HEK293T (cell line): ENCODE results near the gene MMS22L.

Experiments
- CTCF ChIA-PET: fragments of 350-600 bp; formaldehyde crosslinking; extraction: SDS; loops from one replicate; lab custom pipeline; 2021; ENCODE audit warnings: antibody characterized with exemption, inconsistent platforms; lab: Yijun Ruan, JAX
- POLR2A ChIA-PET: fragments of 350-600 bp; formaldehyde crosslinking; extraction: SDS; loops from one replicate; lab custom pipeline; 2020; ENCODE audit warnings: antibody characterized with exemption, inconsistent platforms; lab: Yijun Ruan, JAX
- DNase-seq: peaks from one replicate; pipeline ENCODE4 v3.0.0; 2012; ENCODE audit warnings: mixed read lengths; ENCODE audit errors: extremely low spot score
- ARNT ChIP-seq: fragments of 450-650 bp; IDR thresholded peaks from 2 replicates; pipeline ENCODE4 v1.6.1; 2017; ENCODE audit warnings: mild to moderate bottlenecking
- BHLHE40 ChIP-seq: fragments of 450-650 bp; IDR thresholded peaks from 2 replicates; pipeline ENCODE4 v1.6.1; 2016; ENCODE audit warnings: mild to moderate bottlenecking, moderate library complexity, borderline replicate concordance
- CTBP1 ChIP-seq: fragments of 450-650 bp; IDR thresholded peaks from 2 replicates; pipeline ENCODE4 v1.6.1; 2016; ENCODE audit warnings: borderline replicate concordance
- ELF4 ChIP-seq: fragments of 450-650 bp; IDR thresholded peaks from 2 replicates; pipeline ENCODE4 v1.6.1; 2017; ENCODE audit warnings: antibody characterized with exemption
- FOXA1 ChIP-seq: fragments of 450-650 bp; IDR thresholded peaks from 2 replicates; pipeline ENCODE4 v1.6.1; 2016; ENCODE audit warnings: mild to moderate bottlenecking
- FOXK2 ChIP-seq: fragments of 450-650 bp; IDR thresholded peaks from 2 replicates; pipeline ENCODE4 v1.6.1; 2016; ENCODE audit warnings: mild to moderate bottlenecking
- FOXM1 ChIP-seq: fragments of 450-650 bp; IDR thresholded peaks from 2 replicates; pipeline ENCODE4 v1.6.1; 2017; ENCODE audit warnings: mild to moderate bottlenecking, borderline replicate concordance
- HDGF ChIP-seq: fragments of 450-650 bp; IDR thresholded peaks from 2 replicates; pipeline ENCODE4 v1.6.1; 2017; ENCODE audit warnings: antibody characterized with exemption, borderline replicate concordance
- L3MBTL2 ChIP-seq: fragments of 450-650 bp; conservative IDR thresholded peaks from 2 replicates; pipeline ENCODE4 v1.6.1; 2016; ENCODE audit warnings: mild to moderate bottlenecking
- LEF1 ChIP-seq: fragments of 450-650 bp; IDR thresholded peaks from 2 replicates; pipeline ENCODE4 v1.6.1; 2017; ENCODE audit warnings: mild to moderate bottlenecking, borderline replicate concordance
- NFRKB ChIP-seq: fragments of 450-650 bp; IDR thresholded peaks from 2 replicates; pipeline ENCODE4 v1.6.1; 2016; ENCODE audit warnings: mild to moderate bottlenecking, moderate library complexity
- SP1 ChIP-seq: fragments of 450-650 bp; IDR thresholded peaks from 2 replicates; pipeline ENCODE4 v1.6.1; 2017
- SUZ12 ChIP-seq: fragments of 450-650 bp; IDR thresholded peaks from 2 replicates; pipeline ENCODE4 v1.6.1; 2016; ENCODE audit warnings: mild to moderate bottlenecking
- TARDBP ChIP-seq: fragments of 450-650 bp; IDR thresholded peaks from 2 replicates; pipeline ENCODE4 v1.6.1; 2016
- ZNF384 ChIP-seq: fragments of 450-650 bp; IDR thresholded peaks from 2 replicates; pipeline ENCODE4 v1.6.1; 2016
- TF ChIP-seq, protein P1 (sequence below): fragments of 450-650 bp; IDR thresholded peaks from 2 replicates; pipeline ENCODE4 v1.6.1; 2016

MMS22L gene

DNA sequence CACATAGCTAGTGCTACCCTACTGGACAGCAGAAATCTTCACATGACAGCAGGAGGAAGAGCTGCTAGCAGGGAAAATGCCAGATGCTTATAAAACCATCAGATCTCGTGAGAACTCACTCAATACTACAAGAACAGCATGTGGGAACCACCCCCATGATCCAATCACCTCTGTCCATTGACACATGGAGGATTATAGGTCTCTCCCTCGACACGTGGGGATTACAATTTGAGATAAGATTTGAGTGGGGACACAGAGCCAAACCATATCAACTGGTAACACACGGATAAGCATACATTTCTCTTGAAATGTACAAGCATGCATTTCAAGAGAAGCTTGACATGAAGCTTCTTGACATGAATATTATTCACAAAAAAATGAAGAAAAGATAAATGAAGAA, 64.1 kb downstream of the MMS22L start:
- POLR2A ChIA-PET: no interaction called here
- TF ChIP-seq HDGF: no peak
- no peak for TF ChIP-seq ELF4
- no peak for TF ChIP-seq SUZ12
- TF ChIP-seq CTBP1: no peak
- no peak for TF ChIP-seq FOXK2
- TF ChIP-seq NFRKB: no peak
- TF ChIP-seq FOXM1: no peak
- TF ChIP-seq ARNT: no peak
- no peak for TF ChIP-seq TARDBP
- TF ChIP-seq ZNF384: no peak
- TF ChIP-seq BHLHE40: no peak
- no peak for TF ChIP-seq L3MBTL2
- no peak for TF ChIP-seq SP1
- TF ChIP-seq, protein P1, sequence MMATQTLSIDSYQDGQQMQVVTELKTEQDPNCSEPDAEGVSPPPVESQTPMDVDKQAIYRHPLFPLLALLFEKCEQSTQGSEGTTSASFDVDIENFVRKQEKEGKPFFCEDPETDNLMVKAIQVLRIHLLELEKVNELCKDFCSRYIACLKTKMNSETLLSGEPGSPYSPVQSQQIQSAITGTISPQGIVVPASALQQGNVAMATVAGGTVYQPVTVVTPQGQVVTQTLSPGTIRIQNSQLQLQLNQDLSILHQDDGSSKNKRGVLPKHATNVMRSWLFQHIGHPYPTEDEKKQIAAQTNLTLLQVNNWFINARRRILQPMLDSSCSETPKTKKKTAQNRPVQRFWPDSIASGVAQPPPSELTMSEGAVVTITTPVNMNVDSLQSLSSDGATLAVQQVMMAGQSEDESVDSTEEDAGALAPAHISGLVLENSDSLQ: no peak
- no peak for TF ChIP-seq LEF1
- no peak for TF ChIP-seq FOXA1
- no peak for DNase-seq
- CTCF ChIA-PET: interaction anchor here (0.7 kb wide), 1 partner anchor 279 kb away, joined by 5 read pairs; no protein-coding TSS in a partner anchor

GRCh38 chr6:97215157-97215769, 67.8 kb downstream of the MMS22L start:
- CTCF ChIA-PET: interaction anchor here (0.6 to 1.9 kb wide), 11 partner anchors 9 to 423 kb away, joined by 3 to 9 read pairs (median 4); no protein-coding TSS in a partner anchor
- TF ChIP-seq L3MBTL2: no peak
- TF ChIP-seq, protein P1: peak; percentile 67
- peak; percentile 60 for DNase-seq
- POLR2A ChIA-PET: no interaction called here

DNA sequence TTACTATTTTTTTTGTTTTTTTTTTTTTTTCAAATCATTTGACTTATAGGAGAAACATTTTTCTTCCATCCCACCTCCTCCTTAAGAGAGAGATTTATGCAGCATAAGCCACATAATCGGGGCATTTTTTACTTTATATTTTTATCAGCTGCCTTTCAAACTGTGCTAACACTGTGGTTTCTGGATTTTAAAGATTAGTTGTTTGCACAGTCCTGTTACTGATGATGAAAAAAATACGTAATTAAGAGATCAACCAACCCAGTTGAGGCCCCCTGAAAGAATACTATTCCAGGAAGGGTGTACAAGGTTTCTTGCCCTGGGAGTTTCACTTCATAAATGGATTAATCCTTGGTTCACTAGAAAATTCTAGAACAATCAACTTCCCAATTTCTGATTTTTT, 68.3 kb downstream of the MMS22L start:
- TF ChIP-seq FOXM1: no peak
- no peak for TF ChIP-seq TARDBP
- no peak for TF ChIP-seq CTBP1
- no peak for TF ChIP-seq HDGF
- TF ChIP-seq, protein P1: no peak
- DNase-seq: no peak
- CTCF ChIA-PET: interaction anchor here (0.6 to 1.9 kb wide), 8 partner anchors 8 to 424 kb away, joined by 3 to 9 read pairs (median 4); no protein-coding TSS in a partner anchor
- POLR2A ChIA-PET: no interaction called here

GRCh38 chr6:97207383-97207782, 75.6 kb downstream of the MMS22L start:
- no peak for TF ChIP-seq SUZ12
- TF ChIP-seq LEF1: no peak
- TF ChIP-seq ZNF384: no peak
- TF ChIP-seq ARNT: no peak
- no peak for TF ChIP-seq ELF4
- TF ChIP-seq NFRKB: no peak
- TF ChIP-seq L3MBTL2: no peak
- TF ChIP-seq FOXA1: no peak
- TF ChIP-seq SP1: no peak
- CTCF ChIA-PET: interaction anchor here (1.9 kb wide), 1 partner anchor 8 kb away, joined by 8 read pairs; no protein-coding TSS in a partner anchor
- POLR2A ChIA-PET: no interaction called here
- no peak for DNase-seq

DNA sequence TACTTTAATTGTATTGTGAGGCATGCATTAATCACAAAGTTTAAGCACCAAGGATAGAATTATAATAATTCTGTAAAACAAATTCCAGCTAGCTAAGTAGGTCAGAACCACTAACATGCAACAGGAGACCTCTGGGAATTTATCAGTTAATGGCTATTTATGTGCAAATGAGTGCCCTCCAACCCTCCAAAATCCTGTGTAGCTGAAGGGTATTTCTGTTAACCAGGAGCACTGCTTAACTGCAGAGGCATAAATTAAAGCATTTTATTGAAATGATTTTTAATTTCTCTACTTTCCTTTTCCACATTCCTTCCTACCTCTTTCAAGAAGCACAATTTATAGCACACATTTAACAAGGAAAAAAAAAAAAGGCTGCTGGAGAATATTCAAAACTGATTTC, 77.0 kb downstream of the MMS22L start:
- POLR2A ChIA-PET: no interaction called here
- no peak for DNase-seq
- no peak for TF ChIP-seq ELF4
- no peak for TF ChIP-seq ARNT
- no peak for TF ChIP-seq CTBP1
- TF ChIP-seq L3MBTL2: no peak
- no peak for TF ChIP-seq LEF1
- TF ChIP-seq SP1: no peak
- TF ChIP-seq, protein P1: no peak
- TF ChIP-seq FOXK2: no peak
- no peak for TF ChIP-seq HDGF
- no peak for TF ChIP-seq BHLHE40
- TF ChIP-seq FOXM1: no peak
- no peak for TF ChIP-seq NFRKB
- TF ChIP-seq ZNF384: no peak
- no peak for TF ChIP-seq FOXA1
- no peak for TF ChIP-seq SUZ12
- no peak for TF ChIP-seq TARDBP
- CTCF ChIA-PET: interaction anchor here (0.6 to 1.9 kb wide), 2 partner anchors 9 to 19 kb away, joined by 3 to 8 read pairs; no protein-coding TSS in a partner anchor

DNA sequence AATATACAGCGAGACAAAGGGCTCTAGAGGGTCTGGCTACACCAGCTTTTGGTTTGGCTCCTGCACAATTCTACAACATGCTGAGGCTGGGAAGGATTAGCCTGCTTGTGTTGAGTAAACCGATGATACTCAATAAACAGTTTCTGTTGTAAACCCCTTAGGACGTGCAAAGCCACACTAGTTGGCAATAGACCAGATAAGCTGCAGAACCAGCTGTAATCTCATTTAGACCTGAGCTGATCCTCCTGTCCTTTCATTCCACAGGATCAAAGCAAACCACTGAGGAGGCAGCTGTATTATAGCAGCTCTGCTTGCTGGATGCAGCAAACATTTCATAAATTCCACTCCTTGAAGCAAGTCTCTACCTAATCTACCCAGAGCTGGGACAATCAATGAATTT, 79.7 kb downstream of the MMS22L start:
- TF ChIP-seq SP1 (no peak), SUZ12 (no peak), FOXK2 (no peak), TARDBP (no peak)
- ChIA-PET POLR2A (no interaction called here), CTCF (interaction anchor here (0.6 to 1.9 kb wide), 2 partner anchors 12 to 138 kb away, joined by 3 to 7 read pairs; no protein-coding TSS in a partner anchor)
- DNase-seq: no peak
